EH (cell line): ENCODE measurements around the gene SIGLEC1.

Experiments
- DNase-seq: peaks from one replicate; pipeline ENCODE4 v3.0.0-alpha.2; 2015; ENCODE audit warnings: low read depth

The SIGLEC1 gene

GRCh38 chr20:3728876-3729275 is 16.5 kb upstream of the SIGLEC1 start:
- no peak for DNase-seq

GRCh38 chr20:3728354-3728753 is 16.0 kb upstream of the SIGLEC1 start:
- DNase-seq = no peak

- peak; percentile 61 for DNase-seq
Observed at GRCh38 chr20:3727401-3728021, 15.1 kb upstream of the SIGLEC1 start.

- DNase-seq = no peak
Observed at GRCh38 chr20:3724356-3724755, 12.0 kb upstream of the SIGLEC1 start.

- DNase-seq = no peak
Observed at GRCh38 chr20:3723284-3723683, 10.9 kb upstream of the SIGLEC1 start.

GRCh38 chr20:3721912-3722311 is 9.5 kb upstream of the SIGLEC1 start:
- DNase-seq = no peak

GRCh38 chr20:3720626-3721025 is 8.2 kb upstream of the SIGLEC1 start:
- no peak for DNase-seq

- no peak for DNase-seq
Observed at GRCh38 chr20:3720068-3720467, 7.7 kb upstream of the SIGLEC1 start.

- DNase-seq = no peak
Observed at GRCh38 chr20:3719046-3719445, 6.6 kb upstream of the SIGLEC1 start.

- peak; percentile 60 for DNase-seq
Observed at GRCh38 chr20:3716195-3716834, 3.9 kb upstream of the SIGLEC1 start.

- no peak for DNase-seq
Observed at GRCh38 chr20:3714092-3714491, 1.7 kb upstream of the SIGLEC1 start.

- DNase-seq = no peak
Observed at GRCh38 chr20:3711484-3711941, 887 bp downstream of the SIGLEC1 start.

GRCh38 chr20:3710703-3711483 is 1.5 kb downstream of the SIGLEC1 start:
- DNase-seq = peak; percentile 59

GRCh38 chr20:3710011-3710466 is 2.4 kb downstream of the SIGLEC1 start:
- no peak for DNase-seq

GRCh38 chr20:3707508-3707899 is 4.9 kb downstream of the SIGLEC1 start:
- DNase-seq = no peak

GRCh38 chr20:3706774-3707507 is 5.5 kb downstream of the SIGLEC1 start:
- DNase-seq = peak; percentile 73

- no peak for DNase-seq
Observed at GRCh38 chr20:3705970-3706739, 6.2 kb downstream of the SIGLEC1 start.

- no peak for DNase-seq
Observed at GRCh38 chr20:3705491-3705969, 6.9 kb downstream of the SIGLEC1 start.

GRCh38 chr20:3704087-3704486 is 8.3 kb downstream of the SIGLEC1 start:
- DNase-seq = no peak

GRCh38 chr20:3702611-3703391 is 9.6 kb downstream of the SIGLEC1 start:
- DNase-seq = no peak
